Prostate gland (tissue), 2 donors: ENCODE results near the gene PTPRS. TPM values are rescaled to one million over a fixed set of nuclear protein-coding genes. Genes with fewer than 3 reads are reported as not detected.

Experiments used
- DNase-seq: peaks from one replicate; pipeline ENCODE4 v3.0.0-alpha.2; 2019; ENCODE audit warnings: low spot score
- H3K27ac ChIP-seq, 2 donors: fragments of 200-600 bp; sonication (generic); 2 replicates each; pipeline ENCODE4 v1.5.1; 2017 to 2019
- H3K27me3 ChIP-seq: fragments of 200-600 bp; sonication (generic); replicated peaks from 2 replicates; pipeline ENCODE4 v1.5.1; 2019; ENCODE audit not compliant: insufficient read depth
- H3K36me3 ChIP-seq, 2 donors: fragments of 200-600 bp; sonication (generic); 1 replicate in 1 of 2; 2 replicates in 1 of 2; pipeline versions ENCODE4 v1.5.1 to v1.8.1; 2017 to 2019
- H3K4me1 ChIP-seq: fragments of 200-600 bp; sonication (generic); replicated peaks from 2 replicates; pipeline ENCODE4 v1.5.1; 2019
- H3K4me3 ChIP-seq, 2 donors: fragments of 200-600 bp; sonication (generic); 2 replicates each; pipeline ENCODE4 v1.5.1; 2017 to 2019
- H3K9me3 ChIP-seq: fragments of 200-600 bp; sonication (generic); 2 replicates; pipeline ENCODE4 v1.5.1; 2017
- POLR2A ChIP-seq: fragments of 450-650 bp; IDR thresholded peaks from one replicate; pipeline ENCODE4 v1.6.1; 2016; ENCODE audit warnings: antibody characterized with exemption, mild to moderate bottlenecking
- POLR2AphosphoS5 ChIP-seq: sonication (generic); formaldehyde crosslinking; IDR thresholded peaks from one replicate; pipeline ENCODE4 v1.6.1; 2017; ENCODE audit warnings: antibody characterized with exemption
- WGBS: methylation state at CpG from one replicate; pipeline ENCODE4 v1.1.5; 2018; 5-methylcytosine and 5-hydroxymethylcytosine counted together
- intact Hi-C: fragments of 100-400 bp; cut with DNase I; formaldehyde crosslinking; loops from one replicate; pipeline ENCODE4 v1.14.2; 2022
- total RNA-seq, 2 donors: library from RNA; depleted of rRNA; stranded (reverse); fragments of >200 nt; gene quantifications; one replicate each; pipeline ENCODE4 v1.1.0, GENCODE V29; 2016
- TF ChIP-seq, protein P1 (sequence below), 4 experiments: fragments of 200-600 bp in 2 of 4; fragments of 450-650 bp in 2 of 4; sonication (generic) in 2 of 4; IDR thresholded peaks; 1 replicate in 3 of 4; 2 replicates in 1 of 4; pipeline ENCODE4 v1.5.1; 2016 to 2019; ENCODE audit warnings: antibody characterized with exemption in 4 of 4, mild to moderate bottlenecking in 2 of 4, moderate library complexity in 2 of 4

The PTPRS gene
- total RNA-seq, 2 donors from 2014 or later = 221 to 379 TPM

DNA sequence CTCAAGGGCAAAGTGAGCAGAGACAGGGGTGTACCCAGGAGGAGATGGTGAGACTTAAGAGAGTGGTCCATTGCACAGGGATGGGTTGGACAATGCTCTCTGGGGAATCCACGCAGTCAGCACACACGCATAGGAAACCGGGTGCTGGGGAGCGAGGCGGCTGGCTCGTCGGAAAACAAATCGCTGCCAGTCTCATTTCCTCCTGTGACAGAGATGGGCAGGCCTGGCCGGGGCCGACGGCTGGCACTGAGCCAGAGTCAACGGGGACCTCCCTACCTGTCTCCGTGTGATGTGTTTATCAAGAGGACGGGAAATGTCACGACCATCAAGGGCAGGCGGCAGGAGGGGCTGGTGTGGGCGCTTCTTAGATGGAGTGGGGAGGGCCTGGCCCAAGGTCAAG is 27.3 kb downstream of the PTPRS start:
- H3K27ac ChIP-seq = no peak overlapping the region
- intact Hi-C loops = no loop called here
- WGBS = 20% methylated on average over 17 of the region's 17 CpGs

GRCh38 chr19:5312058-5312457 is 28.6 kb downstream of the PTPRS start:
- Histone ChIP-seq H3K4me1 (no peaks in the 10 kb centered on the region), H3K27me3 (no peaks in the 10 kb centered on the region), H3K36me3 (no peaks in the 10 kb centered on the region), H3K4me3 (no peak overlapping the region), H3K9me3 (no peaks in the 10 kb centered on the region), H3K27ac (no peak overlapping the region)
- no peak for DNase-seq
- intact Hi-C loops = no loop called here
- WGBS = 97% methylated on average over 8 of the region's 8 CpGs
- no peak for TF ChIP-seq POLR2A
- TF ChIP-seq POLR2AphosphoS5 = no peak
- TF ChIP-seq, protein P1, sequence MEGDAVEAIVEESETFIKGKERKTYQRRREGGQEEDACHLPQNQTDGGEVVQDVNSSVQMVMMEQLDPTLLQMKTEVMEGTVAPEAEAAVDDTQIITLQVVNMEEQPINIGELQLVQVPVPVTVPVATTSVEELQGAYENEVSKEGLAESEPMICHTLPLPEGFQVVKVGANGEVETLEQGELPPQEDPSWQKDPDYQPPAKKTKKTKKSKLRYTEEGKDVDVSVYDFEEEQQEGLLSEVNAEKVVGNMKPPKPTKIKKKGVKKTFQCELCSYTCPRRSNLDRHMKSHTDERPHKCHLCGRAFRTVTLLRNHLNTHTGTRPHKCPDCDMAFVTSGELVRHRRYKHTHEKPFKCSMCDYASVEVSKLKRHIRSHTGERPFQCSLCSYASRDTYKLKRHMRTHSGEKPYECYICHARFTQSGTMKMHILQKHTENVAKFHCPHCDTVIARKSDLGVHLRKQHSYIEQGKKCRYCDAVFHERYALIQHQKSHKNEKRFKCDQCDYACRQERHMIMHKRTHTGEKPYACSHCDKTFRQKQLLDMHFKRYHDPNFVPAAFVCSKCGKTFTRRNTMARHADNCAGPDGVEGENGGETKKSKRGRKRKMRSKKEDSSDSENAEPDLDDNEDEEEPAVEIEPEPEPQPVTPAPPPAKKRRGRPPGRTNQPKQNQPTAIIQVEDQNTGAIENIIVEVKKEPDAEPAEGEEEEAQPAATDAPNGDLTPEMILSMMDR (IDR thresholded peaks at IDR 0.05) = no peak

More for the DNA sequence above, 27.3 kb downstream of the PTPRS start:
- Histone ChIP-seq H3K4me1 (no peaks in the 10 kb centered on the region), H3K36me3 (no peaks in the 10 kb centered on the region), H3K9me3 (no peaks in the 10 kb centered on the region), H3K27me3 (no peaks in the 10 kb centered on the region), H3K4me3 (no peak overlapping the region)
- TF ChIP-seq POLR2AphosphoS5 = no peak
- TF ChIP-seq POLR2A = no peak
- TF ChIP-seq, protein P1 (IDR thresholded peaks at IDR 0.05) = no peak
- DNase-seq = no peak

DNA sequence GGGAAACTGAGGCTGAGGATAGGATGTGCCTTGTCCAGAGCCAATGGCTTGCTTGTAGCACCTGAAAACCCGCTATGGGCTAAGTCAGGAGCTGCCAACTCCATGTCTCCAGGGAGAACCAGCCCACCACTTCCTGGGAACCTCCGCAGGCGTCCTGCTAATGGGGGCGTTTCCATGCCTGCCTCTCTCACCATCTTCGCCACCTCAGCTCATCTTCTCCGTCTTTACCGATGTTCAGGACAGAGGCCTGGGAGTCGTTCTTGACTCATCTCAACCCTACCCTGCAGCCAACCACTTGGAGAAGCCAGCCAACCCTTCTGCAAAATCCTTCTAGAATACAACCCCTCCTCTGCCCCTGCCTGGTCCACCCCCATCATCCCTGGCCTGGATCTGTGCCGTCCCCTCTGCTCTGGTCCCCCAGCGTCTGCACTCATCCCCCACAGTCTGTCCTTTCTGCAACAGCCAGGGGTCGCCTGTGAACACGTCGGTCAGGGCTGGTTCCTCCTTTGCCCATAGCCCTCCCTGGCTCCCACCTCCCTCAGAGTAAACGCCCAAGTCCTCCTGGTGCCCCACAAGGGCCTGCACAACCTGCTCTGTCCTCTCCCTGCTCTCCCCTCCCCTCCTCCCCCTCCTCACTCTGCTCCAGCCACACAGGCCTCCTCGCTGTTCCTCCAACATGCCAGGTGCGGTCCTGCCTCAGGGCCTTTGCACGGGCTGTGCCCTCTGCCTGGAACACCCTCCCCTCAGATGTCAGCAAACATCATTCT is 31.0 kb downstream of the PTPRS start:
- H3K27me3 ChIP-seq = no peaks in the 10 kb centered on the region
- H3K4me1 ChIP-seq = no peaks in the 10 kb centered on the region
- DNase-seq = no peak
- TF ChIP-seq POLR2AphosphoS5 (no peak), POLR2A (no peak)
- TF ChIP-seq, protein P1 (IDR thresholded peaks at IDR 0.05) = no peak
- H3K4me3 ChIP-seq = no peak overlapping the region
- intact Hi-C loops = no loop called here
- WGBS = 50% methylated on average over 17 of the region's 17 CpGs
- H3K9me3 ChIP-seq = no peaks in the 10 kb centered on the region
- peak overlapping the region in 1 of 2 donors; percentile 89 for H3K27ac ChIP-seq
- no peaks in the 10 kb centered on the region for H3K36me3 ChIP-seq

GRCh38 chr19:5308451-5309437 is 31.9 kb downstream of the PTPRS start:
- peak; percentile 65 for DNase-seq
- H3K9me3 ChIP-seq = no peaks in the 10 kb centered on the region
- H3K27ac ChIP-seq = peak overlapping the region; percentile 82 to 89
- 24% methylated on average over 20 of the region's 21 CpGs for WGBS
- no peaks in the 10 kb centered on the region for H3K4me1 ChIP-seq
- H3K4me3 ChIP-seq = peak overlapping the region; percentile 9 to 16
- H3K36me3 ChIP-seq = no peaks in the 10 kb centered on the region
- TF ChIP-seq, protein P1 (IDR thresholded peaks at IDR 0.05) = no peak
- TF ChIP-seq POLR2A (peak; percentile 85), POLR2AphosphoS5 (peak; percentile 84)
- H3K27me3 ChIP-seq = no peaks in the 10 kb centered on the region
- intact Hi-C loops = no loop called here
